ENCODE data around the gene DPP9.

DPP9 gene

DNA sequence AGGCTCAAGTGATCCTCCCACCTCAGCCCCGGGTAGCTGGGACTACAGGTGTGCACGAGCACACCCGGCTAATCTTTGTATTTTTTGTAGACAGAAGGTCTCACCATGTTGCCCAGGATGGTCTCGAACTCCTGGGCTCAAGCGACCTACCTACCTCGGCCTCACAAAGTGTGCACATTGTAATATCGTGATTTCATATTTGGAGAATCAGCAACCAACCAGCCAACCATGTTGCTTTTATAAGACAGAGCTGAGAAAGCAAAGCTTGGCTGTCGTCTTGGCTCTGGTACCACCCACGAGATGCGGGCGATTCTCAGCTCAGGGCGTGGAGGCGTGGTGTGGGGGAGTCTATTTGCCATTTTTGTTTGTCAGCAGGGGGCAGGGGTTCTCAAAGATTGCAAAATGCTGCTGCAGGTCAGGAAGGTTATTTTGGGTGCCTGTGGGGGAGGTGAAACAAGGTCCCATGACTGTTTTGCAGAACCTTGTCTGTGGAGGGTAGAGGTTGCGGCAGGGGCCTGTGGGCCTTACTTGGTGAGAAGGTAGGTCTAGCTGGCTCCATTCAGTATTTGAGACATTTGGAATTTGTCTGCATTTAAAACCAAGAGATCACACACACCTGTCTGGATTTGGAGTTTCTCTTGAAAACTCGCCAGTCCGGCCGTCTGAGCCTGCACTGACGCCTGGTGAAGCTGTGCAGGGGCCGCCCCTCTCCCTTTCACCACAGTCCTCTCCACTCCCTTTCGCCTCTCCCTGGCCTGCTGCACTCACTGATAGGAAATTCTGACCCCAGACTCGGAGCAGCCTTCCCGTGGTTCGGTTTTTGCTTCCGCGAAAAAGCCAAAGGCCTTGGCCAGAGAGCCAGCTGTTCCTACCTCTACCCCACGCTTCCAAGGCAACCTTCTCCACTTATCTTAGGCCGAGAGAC lies 68.9 kb downstream of the DPP9 start:
- no peak for DNase-seq (ENCODE audit: low spot score)

DNA sequence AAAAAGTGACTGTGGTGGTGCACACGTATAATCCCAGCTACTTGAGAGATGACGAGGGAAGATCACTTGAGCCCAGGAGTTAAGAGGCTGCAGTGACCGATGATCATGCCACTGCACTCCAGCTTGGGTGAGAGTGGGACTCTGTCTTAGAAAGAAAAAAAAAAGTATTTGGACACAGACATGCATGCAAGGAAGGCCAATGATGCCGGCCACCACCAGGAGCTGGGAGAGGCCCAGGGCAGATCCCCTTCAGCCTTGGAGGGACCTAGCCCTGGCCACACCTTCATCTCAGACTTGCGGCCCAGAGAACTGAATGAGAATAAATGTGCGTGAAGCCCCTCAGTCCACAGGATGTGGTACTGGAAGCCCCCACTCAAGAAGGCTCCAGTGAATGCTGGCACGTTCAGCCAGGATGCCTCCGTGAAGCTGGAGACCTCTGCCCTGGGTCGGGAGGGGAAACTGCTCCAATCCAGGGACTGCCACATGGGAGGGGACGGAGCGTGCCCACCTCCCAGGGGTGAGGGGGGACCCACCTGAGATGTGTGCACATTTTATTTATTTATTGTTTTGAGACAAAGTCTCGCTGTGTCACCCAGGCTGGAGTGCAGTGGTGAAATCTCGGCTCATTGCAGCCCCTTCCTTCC lies 69.7 kb downstream of the DPP9 start:
- no peak for DNase-seq (ENCODE audit: low spot score)

DNA sequence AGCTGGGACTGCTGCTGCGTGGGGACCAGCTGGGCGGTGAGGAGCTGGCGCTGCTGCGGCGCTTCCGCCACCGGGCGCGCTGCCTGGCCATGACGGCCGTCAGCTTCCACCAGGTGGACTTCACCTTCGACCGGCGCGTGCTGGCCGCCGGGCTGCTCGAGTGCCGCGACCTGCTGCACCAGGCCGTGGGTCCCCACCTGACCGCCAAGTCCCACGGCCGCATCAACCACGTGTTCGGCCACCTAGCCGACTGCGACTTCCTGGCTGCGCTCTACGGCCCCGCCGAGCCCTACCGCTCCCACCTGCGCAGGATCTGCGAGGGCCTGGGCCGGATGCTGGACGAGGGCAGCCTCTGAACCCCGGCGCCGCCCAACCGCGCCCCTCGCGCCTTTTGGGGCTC lies 71.6 kb downstream of the DPP9 start:
- DNase-seq (ENCODE audit: low spot score), result no peak

DNA sequence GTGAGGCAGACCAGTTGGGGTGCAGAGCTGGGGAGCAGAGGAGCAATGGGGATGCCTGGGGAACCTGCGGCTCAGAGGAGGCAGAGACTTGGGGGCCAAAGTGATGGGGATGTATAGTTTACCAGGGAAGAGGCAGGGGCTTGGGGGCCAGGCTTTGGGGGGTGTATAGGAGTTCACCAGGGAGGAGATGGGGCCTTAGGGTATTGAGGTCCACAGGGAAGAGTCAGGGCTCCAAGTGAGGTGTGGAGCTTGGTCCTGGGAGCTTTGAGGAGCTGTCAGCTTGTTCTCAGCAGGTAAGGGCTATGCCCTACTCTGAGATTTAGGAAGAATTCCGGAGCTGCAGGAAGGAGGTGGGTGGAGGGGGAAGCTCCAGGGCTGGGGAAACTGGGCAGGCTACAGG lies 73.5 kb downstream of the DPP9 start:
- DNase-seq (ENCODE audit: low spot score), result no peak

- DNase-seq (ENCODE audit: low spot score), result no peak
These were observed 74.1 kb downstream of the DPP9 start for GRCh38 chr19:4649392-4650047.

GRCh38 chr19:4647676-4648644 lies 75.7 kb downstream of the DPP9 start:
- no peak for DNase-seq (ENCODE audit: low spot score)

DNA sequence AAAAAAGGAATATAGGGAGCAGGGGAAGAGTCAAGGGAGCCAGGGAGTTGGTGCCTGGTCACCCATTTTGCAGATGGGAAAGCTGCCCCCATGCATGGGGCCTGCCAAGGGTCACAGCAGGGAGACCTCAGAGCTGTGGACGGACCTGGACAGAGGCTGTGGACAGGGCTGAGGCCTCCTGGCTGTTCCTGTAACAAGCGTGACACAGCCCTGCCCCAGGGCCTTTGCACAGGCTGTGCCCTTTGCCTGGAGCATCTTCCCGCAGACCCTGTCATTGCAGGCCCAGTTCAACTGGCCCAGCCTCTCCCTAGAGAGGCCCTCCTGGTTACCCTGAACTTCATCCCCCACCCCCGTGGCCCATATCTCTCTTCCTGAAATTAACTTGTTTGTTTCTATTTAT lies 77.9 kb downstream of the DPP9 start:
- no peak for DNase-seq (ENCODE audit: low spot score)

GRCh38 chr19:4642625-4643024 lies 81.0 kb downstream of the DPP9 start:
- no peak for DNase-seq (ENCODE audit: low spot score)

DNA sequence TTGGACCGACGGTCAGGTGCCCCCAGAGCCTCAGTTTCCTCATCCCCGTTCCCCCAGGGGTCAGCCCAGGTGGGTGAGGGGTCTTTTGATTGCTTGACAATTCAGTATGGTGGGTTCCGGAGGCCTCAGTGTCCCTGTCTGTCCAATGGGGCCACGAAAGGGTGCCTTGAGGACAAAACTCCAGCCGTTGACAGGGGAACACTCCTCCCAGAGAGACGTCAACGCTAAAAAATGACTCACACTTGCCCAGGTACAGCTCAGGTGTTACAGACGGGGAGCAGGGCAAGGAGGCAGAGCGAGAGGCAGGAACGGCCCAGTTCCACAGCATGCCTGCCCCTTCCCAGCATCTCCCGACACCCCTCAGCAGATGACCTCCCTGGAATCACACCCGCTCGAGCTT lies 82.5 kb downstream of the DPP9 start:
- DNase-seq (ENCODE audit: low spot score), result no peak

DNA sequence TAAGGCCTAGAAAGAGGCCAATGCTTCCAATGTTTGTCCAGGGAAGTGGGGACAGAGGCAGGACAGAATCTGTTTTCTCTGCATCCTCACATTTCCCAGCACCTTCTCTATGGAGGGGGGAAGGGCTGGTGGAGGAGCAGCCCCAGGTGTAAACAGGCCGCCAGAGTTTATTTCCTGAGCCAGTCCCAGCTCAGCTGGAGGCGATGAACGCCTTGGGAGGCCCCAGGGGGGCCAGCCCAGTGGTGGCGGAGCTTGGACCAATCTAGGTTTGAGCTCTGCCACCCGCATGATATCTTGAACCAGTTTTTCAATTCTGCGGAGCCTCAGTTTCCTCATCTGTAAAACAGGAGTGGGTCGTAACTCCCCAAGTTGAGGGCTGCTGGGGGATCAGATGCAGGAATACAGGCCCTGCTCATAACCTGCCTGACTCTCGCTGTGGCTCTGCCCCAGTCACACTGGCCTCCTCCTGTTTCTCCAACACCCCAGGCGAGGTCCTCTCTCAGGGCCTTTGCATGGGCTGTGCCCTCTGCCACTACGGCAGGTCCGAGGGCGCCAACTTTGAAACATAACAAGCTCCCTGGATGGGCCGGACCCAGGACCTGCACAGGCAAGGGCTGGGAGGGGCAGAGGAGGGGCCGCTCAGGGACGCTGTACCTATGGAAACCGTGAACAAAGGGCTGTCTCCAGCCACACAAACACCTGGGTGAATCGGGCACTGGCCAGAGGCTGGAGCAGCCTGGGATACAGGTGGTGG lies 83.2 kb downstream of the DPP9 start:
- DNase-seq (ENCODE audit: low spot score), result no peak

DNA sequence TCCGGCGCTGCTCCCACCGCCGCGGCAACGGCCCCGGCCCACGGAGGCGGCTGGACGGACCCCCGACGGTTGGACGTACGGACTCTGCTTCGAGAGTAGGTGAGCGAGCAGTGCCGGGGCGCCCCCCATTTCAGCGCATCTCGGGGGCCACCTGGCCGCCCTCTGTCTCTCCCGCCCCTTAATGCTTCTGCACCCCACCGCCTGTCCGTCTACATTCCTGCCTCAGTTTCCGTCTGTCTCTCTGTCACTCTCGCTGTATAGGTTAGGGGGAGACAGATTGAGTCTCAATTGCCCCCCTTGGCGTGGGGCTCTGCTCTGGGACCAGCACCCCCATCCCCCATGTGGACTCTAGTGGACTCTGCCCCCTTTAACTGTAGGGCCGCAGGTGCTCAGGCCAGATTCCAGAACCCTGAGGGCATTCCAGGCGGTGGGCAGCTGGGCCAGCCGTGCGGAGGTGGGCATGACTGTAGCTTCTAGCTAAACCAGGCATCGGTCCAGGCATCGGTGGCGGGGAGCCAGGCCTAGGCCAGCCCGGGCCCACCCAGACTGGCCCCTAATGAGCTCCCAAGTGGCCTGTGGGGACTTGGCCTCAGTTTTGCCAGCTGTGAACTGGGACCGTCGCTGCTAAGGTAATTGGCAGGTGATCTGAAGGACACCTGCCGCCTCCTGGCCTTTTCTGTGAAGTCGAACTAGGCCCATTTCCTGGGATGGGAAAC lies 84.0 kb downstream of the DPP9 start:
- no peak for DNase-seq (ENCODE audit: low spot score)

DNA sequence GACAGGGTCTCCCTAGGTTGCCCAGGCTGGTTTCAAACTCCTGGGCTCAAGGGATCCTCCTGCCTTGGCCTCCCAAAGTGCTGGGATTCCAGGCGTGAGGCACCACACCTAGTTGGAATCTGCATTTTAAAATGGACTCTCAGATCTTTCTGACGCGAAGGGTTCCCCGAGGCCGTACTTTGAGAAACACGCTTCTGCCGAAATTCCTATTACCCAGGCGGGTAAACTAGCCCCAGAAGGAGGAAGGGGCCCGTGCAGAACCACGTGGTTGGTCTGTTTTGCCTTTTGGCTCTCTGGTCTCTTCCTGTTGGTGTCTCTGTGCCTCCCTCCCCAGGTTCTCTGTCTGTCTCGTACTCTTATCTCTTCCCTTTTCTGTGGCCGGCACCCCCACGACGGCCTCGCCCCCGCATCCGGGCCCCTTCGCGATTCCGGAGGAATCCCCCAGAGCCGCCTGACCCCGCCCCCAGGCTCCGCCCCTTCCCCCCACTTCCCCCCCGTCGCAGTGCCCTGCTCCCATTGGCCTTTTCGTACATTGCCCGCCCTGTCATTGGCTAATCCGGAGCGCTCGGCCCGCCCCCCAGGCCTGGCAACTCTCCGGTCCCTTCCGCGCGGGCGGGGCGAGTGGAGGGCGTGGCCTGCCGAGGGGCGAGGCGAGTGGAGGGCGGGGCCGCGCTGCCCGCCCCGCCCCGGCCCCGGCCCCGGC lies 84.7 kb downstream of the DPP9 start, which contains the start of gene TNFAIP8L1:
TNFAIP8L1 (plus strand) TSS at position 689 of the 703 bp plus-strand sequence. CDS start 12,354 bp downstream, outside the sequence.
- peak; percentile 97 for DNase-seq (ENCODE audit: low spot score)

DNA sequence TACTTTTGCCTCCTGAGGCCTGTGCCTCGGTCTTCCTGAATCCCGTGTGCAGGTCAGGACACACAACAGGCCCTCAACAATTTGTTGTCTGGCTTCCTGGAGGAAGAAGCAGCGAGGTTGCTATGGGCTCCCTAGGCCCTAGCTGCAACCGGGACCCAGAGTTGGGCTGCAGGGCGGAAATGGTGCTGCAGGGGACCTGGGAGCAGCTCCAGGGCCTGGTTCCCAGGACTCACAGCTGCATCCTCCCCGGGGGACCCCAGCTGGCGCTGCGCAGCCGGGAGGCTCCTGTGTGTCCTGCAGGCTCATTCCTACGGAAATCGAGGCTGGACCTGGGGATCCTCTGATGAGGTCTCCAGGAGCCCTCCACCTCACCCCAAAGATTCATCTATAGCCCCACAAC lies 85.3 kb downstream of the DPP9 start:
- no peak for DNase-seq (ENCODE audit: low spot score)

DNA sequence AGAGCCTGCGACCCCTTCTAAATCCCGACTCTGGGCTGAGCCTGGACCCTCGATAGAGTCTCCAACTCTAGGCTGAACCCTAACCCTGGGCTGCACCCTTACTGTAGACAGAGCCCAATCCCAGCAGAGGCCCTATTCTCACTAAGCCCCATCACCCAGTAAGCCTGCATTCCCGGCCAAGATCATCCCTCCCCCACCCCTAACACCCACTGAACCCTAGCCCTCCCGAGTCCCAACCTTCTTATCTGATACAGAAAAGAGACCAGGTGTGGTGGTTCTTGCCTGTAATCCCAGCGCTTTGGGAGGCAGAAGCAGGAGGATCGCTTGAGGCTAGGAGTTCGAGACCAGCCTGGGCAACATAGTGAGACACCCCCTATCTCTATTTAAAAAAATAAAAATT lies 86.9 kb downstream of the DPP9 start:
- no peak for DNase-seq (ENCODE audit: low spot score)

DNA sequence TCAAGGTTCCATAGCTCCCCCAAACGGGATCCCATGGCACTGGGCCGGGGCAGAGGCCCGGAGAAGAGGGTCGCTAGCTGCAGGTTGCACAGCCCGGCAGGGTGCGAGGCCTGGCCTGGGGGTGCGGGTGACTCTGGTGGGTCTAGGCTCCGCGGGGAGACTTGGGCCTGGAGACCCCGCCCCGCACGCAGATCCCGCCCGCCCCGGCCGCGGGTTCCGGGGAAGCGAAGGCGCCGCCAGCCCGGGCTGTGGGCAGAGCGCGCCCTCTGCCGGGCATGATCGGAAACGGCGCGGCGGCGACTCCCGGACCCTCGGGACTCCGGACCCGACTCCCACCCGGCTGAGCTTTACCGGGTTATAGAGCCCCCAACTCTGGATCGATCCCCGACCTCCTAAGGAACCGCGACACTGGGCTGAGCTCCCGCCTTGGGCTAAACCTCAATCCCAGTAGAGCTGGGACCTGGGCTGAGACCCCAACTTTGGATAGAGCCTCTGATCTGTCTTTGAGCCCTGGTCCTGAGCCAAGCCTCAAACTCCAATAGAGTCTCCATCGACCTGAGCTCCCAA lies 87.4 kb downstream of the DPP9 start:
- peak; percentile 67 for DNase-seq (ENCODE audit: low spot score)

DNA sequence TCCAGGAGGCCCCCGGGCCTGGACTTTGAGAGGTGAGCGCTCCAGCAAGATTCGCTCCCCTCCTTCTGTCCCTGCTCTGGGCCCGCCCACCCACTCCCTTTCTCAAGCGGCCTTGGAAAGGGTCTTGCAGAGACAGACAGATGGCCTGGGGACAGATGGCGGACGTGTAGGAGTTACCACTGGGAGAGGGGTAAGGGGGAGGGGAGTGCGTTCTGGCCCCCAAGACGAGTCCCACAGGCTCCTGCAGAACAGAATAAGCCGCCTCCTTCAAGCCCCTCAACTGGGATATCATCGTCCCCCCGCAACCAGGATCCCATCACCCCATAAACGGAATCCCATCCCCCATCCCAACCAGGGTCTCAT lies 87.9 kb downstream of the DPP9 start:
- DNase-seq (ENCODE audit: low spot score), result no peak

DNA sequence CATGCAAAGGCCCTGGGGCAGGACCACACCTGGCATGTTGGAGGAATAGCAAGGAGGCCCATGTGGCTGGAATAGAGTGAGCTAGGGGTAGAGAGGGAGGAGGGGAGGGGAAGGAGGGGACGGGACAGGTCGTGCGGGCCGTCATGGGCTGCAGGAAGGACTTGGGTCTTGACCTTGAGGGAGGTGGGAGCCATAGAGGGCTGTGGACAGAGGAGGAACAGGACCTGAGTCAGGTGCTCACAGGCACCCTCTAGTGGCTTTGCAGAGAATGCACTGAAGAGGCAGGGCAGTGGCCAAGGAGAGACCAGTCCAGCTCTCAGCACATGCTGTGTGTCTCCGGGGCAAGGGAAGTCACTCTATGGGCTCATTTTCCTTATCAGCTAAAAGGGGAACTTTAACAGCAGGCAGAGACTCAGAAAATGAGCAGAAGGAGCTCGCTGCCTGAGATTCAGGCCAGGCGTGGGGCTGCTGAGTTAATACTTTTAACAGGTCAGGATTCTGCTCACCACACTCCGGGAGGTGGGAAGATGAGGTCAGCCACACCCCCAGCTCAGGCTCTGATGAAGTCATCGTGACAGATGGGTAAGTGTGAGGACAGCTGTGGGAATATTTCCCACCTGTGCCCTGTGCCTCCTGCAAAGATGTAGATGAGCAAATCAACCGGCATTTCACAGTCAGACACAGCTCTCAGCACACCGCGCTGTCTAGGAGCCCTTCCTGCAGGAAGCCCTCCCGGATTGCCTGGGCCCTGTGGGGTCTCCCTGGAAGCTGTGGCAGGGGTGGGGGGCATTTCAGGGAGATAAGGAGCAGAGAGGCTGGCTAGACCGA lies 90.3 kb downstream of the DPP9 start:
- DNase-seq (ENCODE audit: low spot score), result peak; percentile 69

Measured in LoVo (cell line).